Fibroblast of mammary gland (primary cell): Measurements from ENCODE around the gene PRKN.
"Not testable (repeated sequence)": the region's sequence is repeated elsewhere in the genome, so short reads cannot be mapped to it uniquely, and the experiment has no call there.

Experiments
- DNase-seq: peaks from one replicate; pipeline ENCODE4 v3.0.0-alpha.2; 2010; ENCODE audit warnings: low read depth
- H3K4me3 ChIP-seq: 2 replicates; pipeline ENCODE4 v1.5.1; 2011; ENCODE audit warnings: low read depth, mild to moderate bottlenecking, low read length, moderate library complexity; ENCODE audit not compliant: control insufficient read depth
- TF ChIP-seq, protein P1 (sequence below): conservative IDR thresholded peaks from 2 replicates; pipeline ENCODE4 v1.5.1; 2011; ENCODE audit warnings: low read depth, low read length, inconsistent platforms; ENCODE audit not compliant: control insufficient read depth, insufficient read depth

The PRKN gene

DNA sequence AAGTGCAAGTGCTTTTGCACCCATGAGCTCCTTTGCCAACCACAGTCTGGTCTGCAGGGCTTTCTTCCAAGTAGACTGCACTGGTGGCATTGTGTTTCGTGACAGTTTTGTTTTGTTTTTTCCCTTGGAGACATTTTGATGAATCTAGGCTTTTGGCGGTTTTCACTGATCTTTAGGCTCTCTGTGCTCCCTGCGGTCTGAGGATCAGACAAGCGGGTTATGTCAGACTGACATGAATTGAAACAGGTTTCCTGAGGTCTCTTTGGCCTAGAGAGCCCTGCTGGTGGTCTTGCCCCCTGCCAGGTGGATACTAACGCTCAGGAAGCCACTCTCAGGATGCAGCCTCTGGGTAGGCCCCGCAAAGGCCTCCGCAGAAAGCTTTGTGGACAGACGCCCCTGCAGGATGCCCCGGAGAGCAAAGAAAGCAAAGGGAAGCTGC, 898.3 kb downstream of the PRKN start:
- TF ChIP-seq, protein P1, sequence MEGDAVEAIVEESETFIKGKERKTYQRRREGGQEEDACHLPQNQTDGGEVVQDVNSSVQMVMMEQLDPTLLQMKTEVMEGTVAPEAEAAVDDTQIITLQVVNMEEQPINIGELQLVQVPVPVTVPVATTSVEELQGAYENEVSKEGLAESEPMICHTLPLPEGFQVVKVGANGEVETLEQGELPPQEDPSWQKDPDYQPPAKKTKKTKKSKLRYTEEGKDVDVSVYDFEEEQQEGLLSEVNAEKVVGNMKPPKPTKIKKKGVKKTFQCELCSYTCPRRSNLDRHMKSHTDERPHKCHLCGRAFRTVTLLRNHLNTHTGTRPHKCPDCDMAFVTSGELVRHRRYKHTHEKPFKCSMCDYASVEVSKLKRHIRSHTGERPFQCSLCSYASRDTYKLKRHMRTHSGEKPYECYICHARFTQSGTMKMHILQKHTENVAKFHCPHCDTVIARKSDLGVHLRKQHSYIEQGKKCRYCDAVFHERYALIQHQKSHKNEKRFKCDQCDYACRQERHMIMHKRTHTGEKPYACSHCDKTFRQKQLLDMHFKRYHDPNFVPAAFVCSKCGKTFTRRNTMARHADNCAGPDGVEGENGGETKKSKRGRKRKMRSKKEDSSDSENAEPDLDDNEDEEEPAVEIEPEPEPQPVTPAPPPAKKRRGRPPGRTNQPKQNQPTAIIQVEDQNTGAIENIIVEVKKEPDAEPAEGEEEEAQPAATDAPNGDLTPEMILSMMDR, result no peak
- DNase-seq, result no peak
- H3K4me3 ChIP-seq, result no peak overlapping the region

DNA sequence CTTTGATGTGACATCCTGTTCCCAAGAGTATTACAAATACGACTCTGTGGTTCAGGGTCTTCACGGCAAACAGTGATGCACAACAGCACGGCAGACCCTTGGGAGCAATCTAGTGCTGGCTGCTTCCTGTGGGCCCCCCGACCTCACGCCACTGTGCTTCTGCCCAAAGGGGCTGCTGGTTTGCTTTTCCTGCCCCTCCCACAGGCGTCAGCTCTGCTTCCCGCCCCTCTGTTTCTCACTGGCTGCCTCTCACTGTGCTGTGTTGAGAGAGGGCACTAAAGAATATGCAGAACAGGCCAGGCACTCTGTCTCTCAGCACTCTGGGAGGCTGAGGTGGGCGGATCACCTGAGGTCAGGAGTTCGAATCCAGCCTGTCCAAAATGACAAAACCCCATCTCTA, 899.2 kb downstream of the PRKN start:
- TF ChIP-seq, protein P1, result no peak
- DNase-seq, result no peak
- H3K4me3 ChIP-seq, result no peak overlapping the region

GRCh38 chr6:161826512-161826911, 901.1 kb downstream of the PRKN start:
- no peak overlapping the region for H3K4me3 ChIP-seq
- DNase-seq, result no peak
- TF ChIP-seq, protein P1, result no peak

GRCh38 chr6:161822204-161822603, 905.4 kb downstream of the PRKN start:
- not testable (repeated sequence) for H3K4me3 ChIP-seq, DNase-seq

GRCh38 chr6:161817881-161818280, 909.7 kb downstream of the PRKN start:
- DNase-seq, result no peak
- TF ChIP-seq, protein P1, result no peak
- H3K4me3 ChIP-seq, result no peak overlapping the region

DNA sequence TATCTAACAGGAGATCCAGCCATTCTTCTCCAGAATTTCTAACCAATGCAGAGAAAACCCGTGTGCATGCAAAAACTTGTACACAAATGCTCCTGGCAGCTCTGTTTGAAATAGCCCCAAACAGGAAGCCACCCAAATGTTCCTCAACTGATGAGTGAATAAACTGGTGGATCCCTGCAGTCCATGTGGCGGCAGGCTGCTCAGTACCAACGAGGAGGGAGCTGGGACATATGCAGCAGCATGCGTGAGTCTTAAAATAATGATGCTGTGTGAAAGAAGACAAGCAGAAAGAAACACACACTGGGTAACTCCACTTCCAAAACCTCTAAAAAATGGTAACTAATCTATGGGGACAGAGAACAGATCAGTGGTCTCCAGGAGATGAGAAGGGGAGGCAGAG, 911.6 kb downstream of the PRKN start:
- TF ChIP-seq, protein P1, result no peak
- H3K4me3 ChIP-seq, result no peak overlapping the region
- DNase-seq, result no peak

DNA sequence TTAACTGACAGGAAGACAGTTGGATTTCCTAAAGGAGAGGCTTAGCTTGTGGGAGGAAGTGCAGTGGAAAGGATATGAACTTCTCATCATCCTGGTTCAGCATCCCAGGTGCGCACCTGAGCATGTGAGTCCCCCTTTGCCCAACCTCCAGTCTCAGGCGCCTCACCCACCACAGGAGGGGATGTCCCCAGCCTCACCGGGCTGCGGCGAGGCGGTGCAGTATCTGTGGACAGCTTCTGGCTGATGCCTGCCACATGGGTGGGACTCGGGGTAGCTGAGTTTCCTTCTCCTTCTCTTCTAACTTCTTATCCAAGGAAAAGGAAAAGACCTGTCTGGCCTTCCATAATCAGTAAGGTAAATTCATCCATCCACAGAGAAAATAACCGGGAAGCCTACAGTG, 914.4 kb downstream of the PRKN start:
- no peak for DNase-seq
- TF ChIP-seq, protein P1, result no peak
- no peak overlapping the region for H3K4me3 ChIP-seq

DNA sequence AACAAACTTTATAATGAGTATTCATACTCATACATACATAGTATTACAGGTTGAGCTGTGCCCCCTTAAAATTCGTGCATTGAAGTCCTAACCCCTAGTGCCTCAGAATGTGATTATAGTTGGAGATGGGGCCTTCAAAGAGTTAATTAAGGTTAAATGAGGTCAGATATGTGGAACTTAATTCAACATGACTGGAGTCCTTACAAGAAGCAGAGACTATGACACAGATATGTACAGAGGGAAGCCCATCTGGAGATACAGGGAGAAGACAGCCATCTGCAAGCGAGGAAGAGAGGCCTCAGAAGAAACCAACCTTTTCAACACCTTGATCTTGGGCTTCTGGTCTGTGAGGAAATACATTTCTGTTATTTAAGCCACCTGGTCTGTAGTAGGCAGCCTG, 917.6 kb downstream of the PRKN start:
- no peak for DNase-seq
- TF ChIP-seq, protein P1, result no peak
- no peak overlapping the region for H3K4me3 ChIP-seq
